HG03196 (cell line): ENCODE results near the gene MBOAT2.
A peak's percentile ranks its signal among the peaks of the same experiment; 100 is the strongest.
"Not testable (repeated sequence)": the region's sequence is repeated elsewhere in the genome, so short reads cannot be mapped to it uniquely, and the experiment has no call there.

Experiments used
- ATAC-seq: cut with Tn5 transposase; IDR thresholded peaks from one replicate; pipeline ENCODE4 v1.9.1; 2021; ENCODE audit not compliant: unreplicated experiment

The MBOAT2 gene

GRCh38 chr2:9003616-9004337, at the start of gene MBOAT2:
Gene MBOAT2, minus strand, starts transcription at chr2:9003684. Its CDS starts 70 bp downstream, at chr2:9003614.
- ATAC-seq, result peak; percentile 72

GRCh38 chr2:9052821-9053533, 49.5 kb upstream of the MBOAT2 start:
- no peak for ATAC-seq

GRCh38 chr2:9051451-9051850, 48.0 kb upstream of the MBOAT2 start:
- not testable (repeated sequence) for ATAC-seq

- ATAC-seq, result no peak
Observed at GRCh38 chr2:9050122-9050809, 46.8 kb upstream of the MBOAT2 start.

GRCh38 chr2:9045595-9045994, 42.1 kb upstream of the MBOAT2 start:
- ATAC-seq, result no peak

GRCh38 chr2:9043491-9043890, 40.0 kb upstream of the MBOAT2 start:
- ATAC-seq, result not testable (repeated sequence)

- no peak for ATAC-seq
Observed at GRCh38 chr2:9037166-9037565, 33.7 kb upstream of the MBOAT2 start.

- ATAC-seq, result no peak
Observed at GRCh38 chr2:9033385-9034168, 30.1 kb upstream of the MBOAT2 start.

- no peak for ATAC-seq
Observed at GRCh38 chr2:9032536-9033255, 29.2 kb upstream of the MBOAT2 start.

- ATAC-seq, result no peak
Observed at GRCh38 chr2:9032121-9032520, 28.6 kb upstream of the MBOAT2 start.

GRCh38 chr2:9031246-9031645, 27.8 kb upstream of the MBOAT2 start:
- ATAC-seq, result no peak

- no peak for ATAC-seq
Observed at GRCh38 chr2:9030841-9031240, 27.4 kb upstream of the MBOAT2 start.

GRCh38 chr2:9030190-9030589, 26.7 kb upstream of the MBOAT2 start:
- ATAC-seq, result no peak

- ATAC-seq, result no peak
Observed at GRCh38 chr2:9029721-9030120, 26.2 kb upstream of the MBOAT2 start.

- ATAC-seq, result no peak
Observed at GRCh38 chr2:9027884-9028283, 24.4 kb upstream of the MBOAT2 start.

GRCh38 chr2:9025746-9026145, 22.3 kb upstream of the MBOAT2 start:
- ATAC-seq, result no peak

- no peak for ATAC-seq
Observed at GRCh38 chr2:9024575-9024974, 21.1 kb upstream of the MBOAT2 start.

GRCh38 chr2:9021563-9022211, 18.2 kb upstream of the MBOAT2 start:
- ATAC-seq, result no peak

GRCh38 chr2:9020267-9020666, 16.8 kb upstream of the MBOAT2 start:
- ATAC-seq, result no peak

GRCh38 chr2:9018534-9018933, 15.1 kb upstream of the MBOAT2 start:
- ATAC-seq, result no peak
